ENCODE data around the gene CHD9. TPM values are rescaled to one million over a fixed set of nuclear protein-coding genes. Genes with fewer than 3 reads are reported as not detected.
"Not testable (repeated sequence)": the region's sequence is repeated elsewhere in the genome, so short reads cannot be mapped to it uniquely, and the experiment has no call there.

CHD9 gene, protein sequence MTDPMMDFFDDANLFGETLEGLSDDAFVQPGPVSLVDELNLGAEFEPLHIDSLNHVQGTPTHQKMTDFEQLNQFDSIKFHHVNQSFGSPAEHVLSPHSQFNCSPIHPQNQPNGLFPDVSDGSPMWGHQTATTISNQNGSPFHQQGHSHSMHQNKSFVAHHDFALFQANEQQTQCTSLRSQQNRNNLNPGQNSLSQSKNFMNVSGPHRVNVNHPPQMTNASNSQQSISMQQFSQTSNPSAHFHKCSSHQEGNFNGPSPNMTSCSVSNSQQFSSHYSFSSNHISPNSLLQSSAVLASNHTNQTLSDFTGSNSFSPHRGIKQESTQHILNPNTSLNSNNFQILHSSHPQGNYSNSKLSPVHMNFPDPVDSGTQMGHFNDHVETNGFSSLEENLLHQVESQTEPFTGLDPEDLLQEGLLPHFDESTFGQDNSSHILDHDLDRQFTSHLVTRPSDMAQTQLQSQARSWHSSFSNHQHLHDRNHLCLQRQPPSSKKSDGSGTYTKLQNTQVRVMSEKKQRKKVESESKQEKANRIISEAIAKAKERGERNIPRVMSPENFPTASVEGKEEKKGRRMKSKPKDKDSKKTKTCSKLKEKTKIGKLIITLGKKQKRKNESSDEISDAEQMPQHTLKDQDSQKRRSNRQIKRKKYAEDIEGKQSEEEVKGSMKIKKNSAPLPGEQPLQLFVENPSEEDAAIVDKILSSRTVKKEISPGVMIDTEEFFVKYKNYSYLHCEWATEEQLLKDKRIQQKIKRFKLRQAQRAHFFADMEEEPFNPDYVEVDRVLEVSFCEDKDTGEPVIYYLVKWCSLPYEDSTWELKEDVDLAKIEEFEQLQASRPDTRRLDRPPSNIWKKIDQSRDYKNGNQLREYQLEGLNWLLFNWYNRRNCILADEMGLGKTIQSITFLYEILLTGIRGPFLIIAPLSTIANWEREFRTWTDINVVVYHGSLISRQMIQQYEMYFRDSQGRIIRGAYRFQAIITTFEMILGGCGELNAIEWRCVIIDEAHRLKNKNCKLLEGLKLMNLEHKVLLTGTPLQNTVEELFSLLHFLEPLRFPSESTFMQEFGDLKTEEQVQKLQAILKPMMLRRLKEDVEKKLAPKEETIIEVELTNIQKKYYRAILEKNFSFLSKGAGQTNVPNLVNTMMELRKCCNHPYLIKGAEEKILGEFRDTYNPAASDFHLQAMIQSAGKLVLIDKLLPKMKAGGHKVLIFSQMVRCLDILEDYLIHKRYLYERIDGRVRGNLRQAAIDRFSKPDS (N-terminal part only)
- total RNA-seq, result 233 TPM

DNA sequence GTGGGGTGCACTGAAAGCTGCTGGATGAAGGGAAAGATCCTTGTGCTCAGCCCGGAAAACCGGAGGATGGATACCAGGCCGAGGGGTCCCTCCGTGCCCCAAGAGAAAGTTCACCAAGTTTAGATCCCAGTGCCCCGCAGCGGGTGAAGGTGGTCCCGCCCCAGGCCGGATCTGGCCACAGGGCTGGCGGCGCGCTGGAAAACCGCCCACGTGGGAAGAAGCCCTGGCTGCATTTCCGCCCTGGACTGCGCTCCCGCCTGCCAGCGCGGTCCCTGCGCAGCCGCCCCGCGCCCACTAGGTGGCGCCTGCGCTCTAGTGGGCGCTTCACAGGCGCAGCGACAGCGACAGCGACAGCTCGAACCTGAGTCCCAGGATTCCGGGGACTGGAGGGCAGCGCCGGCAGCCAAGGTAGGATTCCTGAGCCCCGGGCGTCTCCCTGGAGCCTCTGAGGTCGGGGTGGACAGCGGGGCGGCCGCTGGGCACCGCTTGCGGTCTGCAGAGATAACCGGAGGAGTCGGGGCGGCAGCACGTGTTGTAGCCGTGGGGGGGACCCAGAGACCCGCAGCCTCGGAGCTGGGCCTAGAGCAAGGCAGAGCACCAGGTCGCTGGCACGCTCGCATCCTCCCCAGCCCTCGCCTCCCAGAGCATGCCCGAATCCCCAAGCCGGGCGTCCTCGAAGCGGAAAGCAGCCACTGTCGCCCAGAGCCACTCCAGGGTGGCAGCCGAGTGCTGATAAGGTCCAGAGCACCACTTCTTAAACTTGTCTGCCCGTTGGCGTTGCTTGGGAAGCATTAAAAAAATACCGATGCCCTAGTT lies at the start of gene CHD9:
CHD9 (plus strand) TSS at position 322 of the 816 bp plus-strand sequence. CDS start 101,099 bp downstream, outside the sequence.
- DNase-seq, result peak; percentile 78

DNA sequence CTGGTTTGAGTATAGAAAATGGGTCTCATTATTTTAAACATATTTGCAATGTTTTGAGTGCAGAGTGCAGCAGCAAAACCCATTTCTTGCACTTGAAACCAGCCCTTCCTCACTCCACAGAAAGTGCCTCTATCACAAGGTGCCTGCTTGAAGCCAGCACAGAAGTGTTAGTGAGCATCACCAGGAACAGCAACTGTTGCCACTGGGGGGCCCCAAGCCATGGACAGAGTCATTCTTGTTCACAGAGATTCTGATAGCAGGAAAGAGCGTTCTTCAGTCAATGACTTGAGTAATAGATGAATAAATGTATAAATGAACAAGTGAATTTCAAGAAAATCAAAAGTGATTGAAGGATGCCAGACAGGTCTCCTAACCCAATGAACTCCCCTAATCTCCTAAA lies 47.7 kb upstream of the CHD9 start:
- DNase-seq, result no peak

DNA sequence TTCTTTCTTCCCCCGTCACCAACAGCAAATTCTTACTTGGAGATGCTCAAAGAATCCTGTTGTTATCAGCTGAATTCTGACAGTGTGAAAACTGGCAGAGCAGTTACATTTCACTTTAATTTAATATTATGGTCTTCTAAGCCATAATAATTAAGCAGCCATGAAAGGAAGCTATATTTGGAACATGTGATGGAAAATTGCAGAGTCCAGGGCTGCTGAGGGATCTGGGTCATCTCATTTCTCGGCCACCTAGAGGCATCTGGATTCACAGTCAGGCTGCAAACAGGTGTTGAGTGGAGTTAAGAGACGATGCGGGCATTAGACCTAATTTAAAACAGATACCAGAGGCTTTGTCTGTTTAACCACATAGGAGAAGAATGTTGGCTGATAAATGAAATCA lies 40.5 kb upstream of the CHD9 start:
- no peak for DNase-seq

DNA sequence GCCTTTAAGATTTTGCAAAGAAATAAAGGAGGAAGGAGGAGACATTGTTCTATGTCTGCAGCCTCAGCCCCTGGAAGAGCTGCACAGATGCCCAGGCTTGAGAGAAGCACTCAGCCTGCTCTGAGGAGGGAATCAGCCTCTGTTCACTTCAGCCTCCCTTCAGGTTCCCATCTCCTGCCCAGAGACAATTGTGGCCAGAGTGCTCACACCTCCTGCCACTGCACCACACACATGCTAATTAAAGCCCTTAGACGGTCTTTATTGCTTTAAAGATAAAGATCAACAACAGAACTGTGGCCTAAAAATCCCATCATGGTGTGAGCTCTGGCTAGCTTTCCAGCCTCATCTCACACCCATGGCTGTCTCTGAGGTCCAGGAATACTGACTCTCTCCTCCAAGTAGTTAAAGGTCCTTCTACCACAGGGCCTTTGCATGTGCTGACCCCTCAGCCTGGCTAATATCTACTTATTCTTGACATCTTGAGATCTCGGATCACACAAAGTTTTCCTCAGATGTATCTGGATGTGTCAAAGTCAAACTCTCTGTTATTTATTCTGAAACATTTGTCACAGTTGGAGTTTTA lies 35.9 kb upstream of the CHD9 start:
- no peak for DNase-seq

DNA sequence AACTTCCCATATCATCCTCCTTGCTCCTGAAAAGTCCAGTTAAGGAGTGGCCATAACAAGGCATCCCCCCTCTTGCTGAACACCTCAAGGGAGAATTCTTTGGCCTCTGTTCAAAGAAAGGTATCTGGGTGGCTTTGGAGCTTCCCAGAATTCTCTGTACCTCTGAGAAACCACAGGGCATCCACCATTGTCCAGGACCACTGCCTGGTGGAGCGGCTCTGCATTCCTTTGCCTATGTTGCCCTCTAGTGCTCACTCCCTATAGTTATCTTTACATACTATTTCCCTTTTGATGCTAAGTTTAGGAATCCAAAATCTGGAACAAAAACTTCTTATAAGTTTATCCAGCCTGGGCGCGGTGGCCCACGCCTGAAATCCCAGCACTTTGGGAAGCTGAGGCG lies 32.4 kb upstream of the CHD9 start:
- no peak for DNase-seq

DNA sequence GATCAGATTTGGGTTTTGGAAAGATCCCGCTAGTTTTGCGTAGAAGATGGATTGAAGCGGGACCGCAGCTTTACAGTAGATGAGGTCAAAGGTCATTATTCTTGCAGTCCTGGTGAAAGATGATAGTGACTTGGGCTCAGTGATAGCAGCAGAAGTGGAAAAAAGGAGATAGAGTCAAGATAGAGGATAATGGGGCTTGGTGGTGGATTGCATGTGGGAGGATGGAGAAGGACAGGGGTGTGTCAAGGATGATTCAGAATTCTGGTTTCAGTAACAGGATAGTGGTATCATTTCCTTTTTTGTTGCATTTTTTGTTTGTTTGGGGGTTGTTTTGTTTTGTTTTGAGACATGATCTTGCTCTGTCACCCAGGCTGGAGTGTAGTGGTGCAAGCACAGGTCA lies 30.7 kb upstream of the CHD9 start:
- DNase-seq, result no peak

DNA sequence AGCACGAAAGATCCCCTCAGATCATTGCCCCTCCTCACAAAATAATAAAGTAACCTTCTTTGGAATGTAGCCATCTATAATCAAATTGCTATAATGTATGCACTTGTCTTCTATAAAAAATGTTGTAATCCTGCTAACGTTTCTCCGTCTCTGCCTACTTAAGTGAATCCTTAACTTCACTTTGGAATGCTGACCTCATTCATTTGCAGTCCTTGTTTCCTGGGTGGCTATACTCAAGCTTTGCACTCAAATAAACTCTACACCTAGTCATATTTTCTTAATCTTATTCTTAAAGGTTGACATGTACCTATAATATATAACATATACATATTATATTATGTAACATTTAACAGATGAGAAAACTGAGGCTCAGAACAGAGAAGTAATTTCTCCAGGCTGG lies 24.8 kb upstream of the CHD9 start:
- no peak for DNase-seq

DNA sequence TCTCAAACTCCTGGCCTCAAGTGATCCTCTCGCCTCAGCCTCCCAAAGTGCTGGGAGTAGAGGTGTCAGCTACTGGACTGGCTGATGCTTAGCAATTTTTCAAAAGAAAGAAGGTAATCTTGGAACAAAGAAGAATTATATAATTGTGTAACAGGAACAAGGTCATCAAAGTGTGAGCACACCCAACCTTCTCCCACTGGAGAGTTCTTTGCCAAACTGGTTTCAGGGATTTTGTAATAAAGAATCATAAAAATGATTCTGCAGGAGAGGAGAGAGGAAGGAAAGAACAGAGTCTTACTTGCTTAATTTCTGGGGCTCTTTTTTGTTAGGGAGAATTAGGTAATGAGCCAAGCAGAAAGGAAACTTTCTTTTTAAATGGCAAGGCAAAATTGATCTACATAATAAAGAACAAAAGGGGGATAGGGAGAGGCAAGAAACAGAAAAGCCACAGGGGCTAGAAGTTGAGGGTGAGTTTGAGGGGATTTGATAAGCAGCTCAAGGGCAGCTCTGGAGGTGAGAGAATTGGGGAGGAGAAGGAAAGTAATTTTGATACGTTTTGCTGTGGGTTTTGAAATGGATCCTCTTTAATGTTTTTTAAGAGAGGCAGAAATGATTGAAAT lies 23.4 kb upstream of the CHD9 start:
- DNase-seq, result no peak

DNA sequence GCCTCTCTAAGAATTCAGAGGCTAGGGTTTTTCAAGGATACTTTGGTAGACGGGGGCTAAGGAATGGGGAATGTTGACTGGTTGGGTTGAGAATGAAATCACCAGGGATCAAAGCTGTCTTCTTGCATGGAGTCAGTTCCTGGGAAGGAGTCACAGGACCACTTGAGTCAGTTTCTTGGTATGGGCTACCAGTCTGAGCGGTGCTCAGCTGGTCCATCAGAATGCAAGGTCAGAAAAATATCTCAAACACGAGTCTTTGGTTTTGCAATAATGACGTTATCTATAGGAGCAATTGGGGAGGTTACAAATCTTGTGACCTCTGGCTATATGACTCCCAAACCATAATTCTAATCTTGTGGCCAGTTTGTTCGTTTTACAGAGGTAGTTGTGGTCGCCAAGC lies 20.5 kb upstream of the CHD9 start:
- DNase-seq, result no peak

DNA sequence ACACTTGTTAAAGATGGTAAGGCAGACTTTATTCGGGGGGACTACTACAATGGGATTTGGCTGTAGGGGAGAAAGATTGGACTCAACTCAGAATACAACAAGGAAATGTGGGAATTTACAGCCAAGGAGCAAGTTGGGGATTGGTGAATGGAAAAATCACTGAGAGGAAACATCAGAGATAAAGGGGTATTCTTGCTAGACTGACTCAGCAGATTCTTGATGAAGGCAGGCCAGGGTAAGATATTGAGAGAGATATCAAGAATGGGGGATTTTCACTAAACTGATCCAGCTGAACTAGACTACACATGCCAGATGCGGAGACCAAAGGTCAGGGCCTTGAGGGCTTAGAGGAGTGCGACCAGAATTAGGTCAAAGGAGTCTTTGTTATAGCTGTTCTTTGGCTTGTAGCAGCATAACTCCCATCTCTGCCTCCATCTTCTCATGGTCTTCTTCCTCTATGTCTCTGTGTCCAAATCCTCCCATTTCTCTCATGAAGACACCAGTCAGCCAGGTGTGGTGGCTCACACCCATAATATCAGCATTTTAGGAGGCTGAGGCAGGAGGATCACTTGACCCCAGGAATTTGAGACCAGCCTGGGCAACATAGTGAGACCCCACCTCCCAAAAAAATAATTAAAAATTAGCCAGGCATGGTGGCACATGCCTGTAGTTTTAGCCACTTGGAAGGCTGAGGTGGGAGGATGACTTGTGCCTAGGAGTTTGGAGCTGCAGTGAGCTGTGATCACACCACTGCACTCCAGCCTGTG lies 19.4 kb upstream of the CHD9 start:
- DNase-seq, result no peak

DNA sequence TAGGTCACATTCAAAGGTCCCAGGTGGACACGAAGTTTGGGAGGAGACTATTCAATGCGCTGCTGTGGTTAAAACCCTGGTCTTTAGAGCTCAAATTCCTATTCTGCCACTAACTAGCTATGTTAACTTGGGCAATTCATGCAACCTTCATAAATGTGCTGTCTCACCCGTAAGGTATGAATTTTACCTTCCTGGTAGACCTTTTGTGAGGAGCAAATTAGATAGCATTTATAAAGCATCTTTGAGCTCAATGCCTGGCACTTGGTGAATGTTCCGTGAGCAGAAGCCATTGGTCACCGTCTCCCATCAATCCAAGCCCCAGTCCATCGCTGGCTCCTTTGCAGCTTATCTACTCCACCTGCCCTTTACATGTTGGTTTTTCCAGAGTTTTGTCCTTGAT lies 18.7 kb upstream of the CHD9 start:
- no peak for DNase-seq

DNA sequence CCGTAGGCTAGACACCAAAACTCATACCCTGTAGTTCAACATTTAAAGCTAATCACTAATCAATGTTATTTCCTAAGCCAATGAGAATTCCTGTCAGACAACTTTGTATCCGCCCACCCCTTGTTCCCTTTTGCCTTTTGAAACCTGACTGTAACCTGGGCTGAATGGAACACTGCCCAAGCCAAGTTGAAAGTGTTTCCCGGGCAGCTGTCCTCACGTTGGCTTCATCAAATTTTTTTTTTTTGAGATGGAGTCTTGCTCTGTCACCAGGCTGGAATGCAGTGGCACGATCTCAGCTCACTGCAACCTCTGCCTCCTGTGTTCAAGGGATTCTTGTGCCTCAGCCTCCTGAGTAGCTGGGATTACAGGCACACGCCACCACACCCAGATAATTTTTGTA lies 18.1 kb upstream of the CHD9 start:
- not testable (repeated sequence) for DNase-seq

DNA sequence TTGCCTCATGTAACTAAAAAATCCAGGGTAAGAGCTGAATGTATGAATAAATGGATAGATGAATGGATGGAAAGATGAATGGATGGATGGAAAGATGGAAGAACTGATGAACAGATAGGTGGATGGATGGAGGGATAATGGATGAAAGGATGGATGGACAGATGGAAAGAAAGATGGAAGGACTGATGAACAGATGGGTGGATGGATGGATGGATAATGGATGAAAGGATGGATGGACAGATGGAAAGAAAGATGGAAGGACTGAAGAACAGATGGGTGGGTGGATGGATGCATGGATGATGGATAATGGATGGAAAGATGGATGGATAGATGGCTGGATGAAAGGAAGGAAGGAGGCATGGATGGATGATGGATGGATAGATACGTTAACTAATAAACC lies 14.0 kb upstream of the CHD9 start:
- DNase-seq, result no peak

DNA sequence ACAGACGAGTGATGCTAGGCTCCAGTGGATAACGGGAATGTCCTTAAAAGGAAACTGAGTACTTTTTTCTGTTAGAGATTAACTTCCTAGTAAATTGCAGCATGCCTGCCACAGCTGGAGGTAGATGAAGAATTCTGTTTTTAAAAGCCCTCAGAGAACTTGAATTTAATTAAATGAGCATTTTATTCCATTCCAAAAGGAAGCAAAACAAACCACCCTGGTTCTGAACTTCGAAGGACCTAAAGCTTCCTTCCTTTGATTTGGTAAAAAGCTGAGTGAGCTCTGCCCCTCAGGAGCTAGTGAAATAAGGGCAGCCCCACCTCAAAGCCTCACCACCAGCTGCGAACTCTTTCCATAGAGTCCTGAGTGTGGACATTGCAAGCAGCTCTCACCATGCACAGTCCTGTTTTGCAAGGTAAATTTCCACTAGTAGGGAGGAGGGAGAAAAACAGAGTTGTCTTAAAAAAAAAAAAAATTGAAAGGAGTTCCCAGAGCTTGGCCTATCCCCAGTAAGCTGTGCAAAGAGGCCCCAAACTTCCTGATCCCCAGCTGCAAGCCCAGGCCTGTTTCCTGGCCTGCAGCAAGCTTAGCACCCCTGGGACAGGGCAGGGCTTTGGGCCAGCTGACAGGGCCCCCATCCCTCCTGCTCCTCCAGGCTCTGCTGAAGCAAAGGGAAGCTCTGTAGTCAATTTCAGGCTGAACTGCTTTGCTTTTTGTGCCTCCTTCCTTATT lies 13.3 kb upstream of the CHD9 start:
- no peak for DNase-seq

DNA sequence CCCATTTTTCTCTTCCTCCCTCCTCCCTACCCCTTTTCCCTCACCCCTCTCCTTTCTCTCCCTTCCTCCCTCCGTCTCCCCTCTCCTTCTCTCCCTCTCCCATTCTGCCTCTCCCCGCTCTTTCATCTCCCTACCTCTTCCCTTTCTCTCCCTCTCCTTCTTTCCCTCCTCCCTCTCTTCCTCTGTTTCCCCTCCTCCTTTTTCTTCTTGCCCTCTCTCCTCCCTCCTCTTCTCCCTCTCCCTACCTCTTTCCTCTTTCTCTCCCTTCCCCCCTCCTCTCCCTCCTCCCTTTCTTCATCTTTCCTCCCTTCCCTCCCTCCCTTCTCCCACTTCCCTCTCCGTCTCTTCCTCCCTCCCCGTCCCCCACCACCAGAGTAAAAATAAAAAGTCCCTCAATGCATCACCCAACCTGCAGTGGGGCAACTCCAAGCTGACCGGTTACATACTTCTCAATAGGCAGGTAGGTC lies 12.5 kb upstream of the CHD9 start:
- DNase-seq, result no peak

DNA sequence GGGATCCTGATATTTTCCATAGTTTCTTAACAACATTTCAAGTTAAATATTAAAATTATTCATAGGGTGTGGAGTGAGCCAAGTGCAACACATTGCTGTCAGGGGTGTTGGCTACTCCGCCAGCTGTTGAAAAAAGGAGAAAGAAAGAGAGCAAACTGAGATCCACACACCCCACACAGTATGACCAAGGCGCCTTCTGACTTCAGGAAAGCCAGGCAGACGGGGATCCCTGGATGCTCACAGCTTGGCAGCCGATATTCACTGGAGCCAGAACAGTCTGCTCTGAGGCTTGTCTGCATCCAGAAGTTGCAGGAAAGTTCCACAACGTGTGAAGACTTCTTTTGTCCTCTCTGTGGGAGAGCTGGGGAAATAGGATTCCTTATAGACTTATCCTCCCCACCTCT lies 11.4 kb upstream of the CHD9 start:
- peak; percentile 8 for DNase-seq

DNA sequence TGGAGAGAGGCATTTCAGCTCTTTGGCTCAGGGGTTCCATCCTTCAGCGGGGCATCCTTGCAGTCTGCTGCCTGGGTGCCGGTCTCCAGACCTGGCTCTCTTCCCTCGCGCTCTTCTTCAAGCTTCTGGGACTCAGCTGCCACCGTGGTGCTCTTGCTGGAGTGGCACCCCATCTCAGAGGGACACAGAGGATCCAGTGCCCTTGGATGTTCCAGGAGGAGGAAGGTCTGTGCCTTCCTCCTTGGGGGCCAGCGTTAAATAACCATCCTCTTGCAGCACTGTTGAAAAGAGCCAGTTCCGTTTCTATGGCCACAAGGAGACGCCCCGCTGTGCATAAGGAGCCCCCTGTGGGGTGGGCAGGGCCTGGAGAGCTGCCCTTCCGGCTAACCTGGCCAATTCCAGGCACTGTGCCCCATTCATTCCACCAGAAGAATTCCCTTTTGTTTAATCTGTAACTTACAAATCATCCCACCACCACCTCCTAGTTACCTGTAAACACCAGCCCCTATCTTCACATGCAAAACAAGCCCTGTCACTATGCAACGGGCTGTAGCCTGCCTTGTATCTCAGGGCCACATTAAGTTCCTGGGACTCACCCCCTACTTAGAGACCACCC lies 10.7 kb upstream of the CHD9 start:
- DNase-seq, result no peak

DNA sequence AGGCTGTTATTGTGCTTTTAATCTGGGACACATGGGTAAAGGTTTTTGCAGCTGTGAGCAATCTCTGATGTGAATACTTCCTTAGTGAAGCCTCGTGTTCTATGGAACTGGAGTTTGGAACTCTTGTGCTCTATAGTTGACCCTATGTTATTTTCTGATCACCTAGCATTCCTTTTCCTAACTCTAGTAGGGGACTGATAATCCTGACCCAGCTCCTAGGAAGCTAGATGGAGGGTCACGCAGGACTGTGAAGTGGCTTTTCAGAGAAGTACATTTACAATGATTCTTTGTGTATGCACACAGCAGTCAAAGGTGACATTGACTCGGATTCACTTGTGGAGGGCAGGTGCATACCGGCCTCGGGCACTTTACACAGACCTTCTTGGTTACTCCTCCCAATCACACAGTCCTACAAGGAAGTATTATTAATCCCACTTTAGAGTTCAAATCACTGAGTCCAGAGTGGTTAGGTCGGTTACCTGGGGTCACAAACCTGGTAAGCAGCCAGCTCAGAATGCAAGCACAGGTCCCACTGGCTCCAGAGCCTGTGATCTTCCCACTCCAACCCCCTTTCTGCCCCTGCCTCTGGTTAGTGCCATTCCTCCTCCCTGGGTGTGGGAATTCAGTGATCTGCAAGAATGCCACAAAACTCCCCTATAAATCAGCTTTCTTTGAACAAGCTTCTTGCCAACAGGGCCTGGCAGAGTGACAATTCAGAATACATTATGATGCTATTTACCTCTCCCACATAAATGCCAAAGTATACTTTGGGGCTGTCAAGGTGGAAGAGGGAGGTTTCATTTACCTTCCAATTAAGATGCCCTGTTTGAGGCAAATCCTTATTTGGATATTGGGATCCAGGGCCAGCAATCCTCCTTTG lies 9.2 kb upstream of the CHD9 start:
- DNase-seq, result no peak

All from occipital lobe (tissue), 2 donors.